ENCODE data around the gene ADAMTS12.
"Not testable (repeated sequence)": the region's sequence is repeated elsewhere in the genome, so short reads cannot be mapped to it uniquely, and the experiment has no call there.

DNA sequence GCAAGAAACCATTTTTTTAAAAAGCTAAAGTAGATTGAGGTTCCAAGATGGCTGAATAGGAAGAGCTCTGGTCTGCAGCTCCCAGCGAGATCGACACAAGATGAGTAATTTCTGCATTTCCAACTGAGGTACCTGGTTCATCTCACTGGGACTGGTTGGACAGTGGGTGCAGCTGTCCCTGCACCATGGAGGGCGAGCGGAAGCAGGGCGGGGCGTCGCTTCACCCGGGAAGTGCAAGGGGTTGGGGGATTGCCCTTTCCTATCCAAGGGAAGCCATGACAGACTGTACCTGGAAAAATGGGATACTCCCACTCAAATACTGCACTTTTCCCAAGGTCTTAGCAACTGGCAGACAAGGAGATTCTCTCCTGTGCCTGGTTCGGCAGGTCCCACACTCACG is 352.0 kb downstream of the ADAMTS12 start:
- TF ChIP-seq, protein P1, sequence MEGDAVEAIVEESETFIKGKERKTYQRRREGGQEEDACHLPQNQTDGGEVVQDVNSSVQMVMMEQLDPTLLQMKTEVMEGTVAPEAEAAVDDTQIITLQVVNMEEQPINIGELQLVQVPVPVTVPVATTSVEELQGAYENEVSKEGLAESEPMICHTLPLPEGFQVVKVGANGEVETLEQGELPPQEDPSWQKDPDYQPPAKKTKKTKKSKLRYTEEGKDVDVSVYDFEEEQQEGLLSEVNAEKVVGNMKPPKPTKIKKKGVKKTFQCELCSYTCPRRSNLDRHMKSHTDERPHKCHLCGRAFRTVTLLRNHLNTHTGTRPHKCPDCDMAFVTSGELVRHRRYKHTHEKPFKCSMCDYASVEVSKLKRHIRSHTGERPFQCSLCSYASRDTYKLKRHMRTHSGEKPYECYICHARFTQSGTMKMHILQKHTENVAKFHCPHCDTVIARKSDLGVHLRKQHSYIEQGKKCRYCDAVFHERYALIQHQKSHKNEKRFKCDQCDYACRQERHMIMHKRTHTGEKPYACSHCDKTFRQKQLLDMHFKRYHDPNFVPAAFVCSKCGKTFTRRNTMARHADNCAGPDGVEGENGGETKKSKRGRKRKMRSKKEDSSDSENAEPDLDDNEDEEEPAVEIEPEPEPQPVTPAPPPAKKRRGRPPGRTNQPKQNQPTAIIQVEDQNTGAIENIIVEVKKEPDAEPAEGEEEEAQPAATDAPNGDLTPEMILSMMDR (IDR thresholded peaks at IDR 0.05) = not testable (repeated sequence)
- TF ChIP-seq POLR2A (IDR thresholded peaks at IDR 0.05) = not testable (repeated sequence)

Measured in lower leg skin (tissue), 3 donors.